AG09309 (cell line): ENCODE data around the gene PCNX2.

ENCODE experiments used
- DNase-seq: peaks from one replicate; pipeline ENCODE4 v3.0.0-alpha.2; 2010; ENCODE audit warnings: low read depth
- H3K4me3 ChIP-seq: 2 replicates; pipeline ENCODE4 v1.5.1; 2011; ENCODE audit warnings: mild to moderate bottlenecking, low read depth, low read length, moderate library complexity; ENCODE audit not compliant: control insufficient read depth
- TF ChIP-seq, protein P1 (sequence below): IDR thresholded peaks from 2 replicates; pipeline ENCODE4 v1.5.1; 2011; ENCODE audit warnings: mild to moderate bottlenecking, low read depth, low read length, inconsistent platforms; ENCODE audit not compliant: insufficient read depth, control insufficient read depth; ENCODE audit errors: missing control alignments

Gene PCNX2

DNA sequence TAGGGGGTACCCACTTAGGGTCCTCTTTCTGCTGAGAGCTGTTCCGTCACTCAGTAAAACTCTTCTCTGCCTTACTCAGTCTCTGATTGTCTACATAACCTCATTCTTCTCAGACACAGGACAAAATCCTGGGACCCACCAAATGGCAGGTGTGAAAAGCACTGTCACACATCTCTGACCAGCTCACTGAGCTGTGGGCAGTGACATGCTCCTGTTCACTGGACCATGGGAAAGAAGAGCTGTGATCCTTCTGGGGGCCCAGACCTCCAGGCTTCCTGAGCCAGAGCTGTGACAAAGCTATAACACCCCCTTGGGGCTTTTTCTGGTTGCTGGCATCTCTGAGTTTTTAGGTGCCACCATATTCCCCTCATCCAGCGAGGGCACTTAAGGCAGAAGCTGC lies 229.4 kb downstream of the PCNX2 start:
- no peak for DNase-seq
- H3K4me3 ChIP-seq = no peak overlapping the region
- TF ChIP-seq, protein P1, sequence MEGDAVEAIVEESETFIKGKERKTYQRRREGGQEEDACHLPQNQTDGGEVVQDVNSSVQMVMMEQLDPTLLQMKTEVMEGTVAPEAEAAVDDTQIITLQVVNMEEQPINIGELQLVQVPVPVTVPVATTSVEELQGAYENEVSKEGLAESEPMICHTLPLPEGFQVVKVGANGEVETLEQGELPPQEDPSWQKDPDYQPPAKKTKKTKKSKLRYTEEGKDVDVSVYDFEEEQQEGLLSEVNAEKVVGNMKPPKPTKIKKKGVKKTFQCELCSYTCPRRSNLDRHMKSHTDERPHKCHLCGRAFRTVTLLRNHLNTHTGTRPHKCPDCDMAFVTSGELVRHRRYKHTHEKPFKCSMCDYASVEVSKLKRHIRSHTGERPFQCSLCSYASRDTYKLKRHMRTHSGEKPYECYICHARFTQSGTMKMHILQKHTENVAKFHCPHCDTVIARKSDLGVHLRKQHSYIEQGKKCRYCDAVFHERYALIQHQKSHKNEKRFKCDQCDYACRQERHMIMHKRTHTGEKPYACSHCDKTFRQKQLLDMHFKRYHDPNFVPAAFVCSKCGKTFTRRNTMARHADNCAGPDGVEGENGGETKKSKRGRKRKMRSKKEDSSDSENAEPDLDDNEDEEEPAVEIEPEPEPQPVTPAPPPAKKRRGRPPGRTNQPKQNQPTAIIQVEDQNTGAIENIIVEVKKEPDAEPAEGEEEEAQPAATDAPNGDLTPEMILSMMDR = no peak

DNA sequence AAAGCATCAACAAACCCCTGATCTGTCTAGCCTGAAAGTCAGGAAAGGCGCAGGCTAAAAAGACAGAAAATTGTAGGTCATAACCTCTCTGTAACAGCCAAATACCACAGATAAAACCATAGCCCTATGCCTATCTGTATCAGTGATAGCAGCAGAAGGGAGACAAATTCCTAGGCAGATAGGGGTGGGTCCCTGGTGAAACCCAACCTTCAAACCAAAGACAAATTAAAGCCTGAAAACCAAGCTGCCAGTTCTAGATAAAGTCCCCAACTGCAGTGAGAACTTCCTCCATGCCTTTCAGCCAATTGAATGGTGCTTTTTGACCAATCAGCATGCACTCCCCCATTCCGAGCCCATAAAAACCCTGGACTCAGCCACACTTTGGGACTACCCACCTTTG lies 229.8 kb downstream of the PCNX2 start:
- TF ChIP-seq, protein P1 = no peak

DNA sequence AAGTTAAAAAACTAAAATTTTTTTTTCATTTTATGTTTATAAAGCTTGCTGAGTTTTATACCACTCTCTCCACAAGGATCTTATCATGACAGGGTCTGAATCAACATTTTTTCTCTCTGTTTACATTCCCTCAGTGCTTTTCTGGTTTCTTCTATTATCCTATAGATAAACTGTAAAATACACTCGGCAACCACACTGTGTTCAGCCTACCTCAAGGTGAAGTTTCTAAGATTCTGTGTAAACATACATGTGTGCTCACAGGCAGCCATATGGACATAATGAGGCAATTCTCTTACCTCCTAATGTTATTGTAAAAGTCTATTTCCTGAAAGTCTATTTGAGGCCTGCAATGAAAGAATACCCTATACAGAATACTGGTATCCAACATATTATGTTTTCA lies 230.5 kb downstream of the PCNX2 start:
- no peak overlapping the region for H3K4me3 ChIP-seq
- TF ChIP-seq, protein P1 = no peak
- DNase-seq = no peak

More for the DNA sequence above, 229.8 kb downstream of the PCNX2 start:
- no peak for DNase-seq
- no peak overlapping the region for H3K4me3 ChIP-seq

DNA sequence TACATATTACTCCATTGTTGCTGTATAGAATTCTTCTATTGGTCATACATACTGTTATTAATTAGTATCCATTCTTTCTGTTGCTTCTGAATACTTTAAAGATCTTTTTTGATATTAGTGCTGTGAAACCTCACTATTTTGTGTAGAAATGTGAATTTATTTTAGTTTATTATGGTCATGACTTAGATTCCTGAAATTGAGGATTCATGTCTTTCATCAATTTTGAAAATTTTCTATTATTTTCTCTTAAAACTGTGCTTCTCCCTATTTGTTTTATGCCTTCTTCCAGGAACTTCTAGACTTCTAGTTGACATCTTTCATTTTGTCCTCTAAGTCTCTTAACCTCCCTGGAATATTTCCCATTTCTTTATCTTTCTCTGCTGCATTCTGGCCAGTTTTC lies 232.1 kb downstream of the PCNX2 start:
- no peak for DNase-seq
- no peak overlapping the region for H3K4me3 ChIP-seq
- TF ChIP-seq, protein P1 = no peak

DNA sequence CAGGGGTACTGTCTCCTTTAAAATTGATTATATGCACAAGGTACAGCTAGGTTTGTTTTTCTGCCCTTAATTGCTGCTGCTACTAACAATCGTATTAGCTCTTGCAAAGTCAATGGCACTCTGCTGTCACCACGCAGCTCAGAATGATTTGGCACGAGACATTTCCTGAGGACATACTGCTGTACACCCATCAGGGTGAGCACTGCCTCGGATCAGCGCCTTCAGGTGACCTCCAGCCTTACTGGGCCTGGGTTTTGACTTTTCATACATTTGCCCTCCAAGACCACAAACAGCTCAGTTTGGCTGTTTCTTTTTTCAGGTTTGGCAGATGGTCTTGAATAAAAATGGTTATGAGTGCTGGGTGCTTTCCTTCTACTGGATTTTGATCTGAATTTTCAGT lies 234.3 kb downstream of the PCNX2 start:
- TF ChIP-seq, protein P1 = no peak
- DNase-seq = no peak

DNA sequence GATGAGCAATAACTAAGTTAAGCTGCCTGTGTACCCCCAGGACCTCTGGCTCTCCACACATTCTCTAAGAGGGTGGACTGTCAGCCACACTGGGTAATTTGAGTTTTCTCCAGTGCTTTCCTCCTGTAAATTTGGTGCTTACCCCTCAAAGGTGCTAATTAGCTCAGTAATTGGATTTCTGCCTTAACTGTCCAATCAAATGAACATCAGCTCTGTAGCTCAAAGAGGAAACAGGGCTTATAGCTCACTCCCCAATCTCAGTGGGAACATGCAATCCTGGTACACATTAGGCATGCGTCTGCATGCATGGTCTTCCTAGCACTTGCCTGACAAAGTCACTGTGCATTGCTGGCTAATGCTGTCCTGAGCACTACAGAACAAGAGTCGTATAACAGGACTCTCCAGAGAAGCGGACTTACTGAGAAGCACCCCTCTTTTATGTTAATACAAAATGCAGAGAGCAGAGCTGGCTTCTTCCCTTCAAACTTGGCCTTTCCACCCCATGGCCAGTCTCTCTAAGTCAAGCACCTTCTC lies 235.0 kb downstream of the PCNX2 start:
- no peak overlapping the region for H3K4me3 ChIP-seq
- DNase-seq = no peak
- TF ChIP-seq, protein P1 = no peak

More for the DNA sequence above, 234.3 kb downstream of the PCNX2 start:
- H3K4me3 ChIP-seq = no peak overlapping the region

DNA sequence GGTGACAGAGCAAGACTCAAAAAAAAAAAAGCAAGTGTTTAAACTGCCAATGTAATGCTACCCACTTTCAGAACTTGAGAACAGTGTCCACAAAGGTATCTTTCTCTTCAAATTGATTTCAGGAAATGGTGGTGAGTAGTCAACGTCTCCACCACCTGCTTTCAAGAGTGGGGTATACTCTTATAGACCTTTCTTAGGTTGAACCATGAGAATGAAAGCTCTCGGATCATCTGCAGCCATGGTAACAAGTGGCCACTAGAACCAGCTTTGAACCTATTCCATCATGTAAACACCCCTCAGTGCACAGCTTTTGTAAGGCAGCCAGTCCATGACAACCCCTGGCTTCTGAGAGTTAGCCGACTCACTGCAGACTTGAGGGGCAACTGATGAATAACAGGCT lies 237.7 kb downstream of the PCNX2 start:
- TF ChIP-seq, protein P1 = no peak
- no peak for DNase-seq
- no peak overlapping the region for H3K4me3 ChIP-seq
